RWPE2 (cell line): Measurements from ENCODE around the gene MST1.
A peak's percentile ranks its signal among the peaks of the same experiment; 100 is the strongest.
"Not testable (repeated sequence)": the region's sequence is repeated elsewhere in the genome, so short reads cannot be mapped to it uniquely, and the experiment has no call there.

ENCODE experiments used
- ATAC-seq: fragments of 200-7000 bp; cut with Tn5 transposase; 3 replicates; pipeline ENCODE4 v1.9.1; 2021; ENCODE audit warnings: low read depth
- DNase-seq: peaks from one replicate; pipeline ENCODE4 v3.0.0-alpha.2; 2020; ENCODE audit warnings: low spot score
- H3K27ac ChIP-seq: fragments of 450-650 bp; 2 replicates; pipeline ENCODE4 v1.5.1; 2017; ENCODE audit warnings: mild to moderate bottlenecking; ENCODE audit not compliant: poor library complexity, severe bottlenecking
- H3K27me3 ChIP-seq: fragments of 250-450 bp; sonication (Bioruptor Pico); 2 replicates; pipeline ENCODE4 v1.5.1; 2021; ENCODE audit warnings: mild to moderate bottlenecking, moderate library complexity; ENCODE audit not compliant: insufficient read depth, poor library complexity, severe bottlenecking
- H3K36me3 ChIP-seq: fragments of 250-450 bp; sonication (Bioruptor Pico); 2 replicates; pipeline ENCODE4 v1.5.1; 2020; ENCODE audit warnings: low read depth, mild to moderate bottlenecking, moderate library complexity
- H3K4me1 ChIP-seq: fragments of 250-450 bp; sonication (Bioruptor Pico); 2 replicates; pipeline ENCODE4 v1.5.1; 2021; ENCODE audit warnings: mild to moderate bottlenecking, moderate library complexity; ENCODE audit not compliant: insufficient read depth, poor library complexity, severe bottlenecking
- H3K4me3 ChIP-seq: fragments of 250-450 bp; sonication (Bioruptor Pico); 2 replicates; pipeline ENCODE4 v1.5.1; 2021; ENCODE audit warnings: mild to moderate bottlenecking, moderate library complexity; ENCODE audit not compliant: severe bottlenecking
- H3K9me3 ChIP-seq: fragments of 250-450 bp; sonication (Bioruptor Pico); 2 replicates; pipeline ENCODE4 v1.5.1; 2021; ENCODE audit warnings: mild to moderate bottlenecking, moderate library complexity; ENCODE audit not compliant: severe bottlenecking
- CTCF ChIP-seq: fragments of 450-650 bp; IDR thresholded peaks from one replicate; pipeline ENCODE4 v1.5.1; 2017; ENCODE audit warnings: mild to moderate bottlenecking, moderate library complexity; ENCODE audit not compliant: poor library complexity, severe bottlenecking

Gene MST1

GRCh38 chr3:49686346-49686745 lies 2.9 kb downstream of the MST1 start:
- H3K4me1 ChIP-seq, H3K9me3 ChIP-seq, H3K27ac ChIP-seq, H3K27me3 ChIP-seq: not testable (repeated sequence)
- Histone ChIP-seq H3K36me3 (peaks cover 23% of the 10 kb centered on the region), H3K4me3 (peak overlapping the region; percentile 37)
- DNase-seq (peak; percentile 87), ATAC-seq (peak; percentile 69)

- H3K4me3 ChIP-seq, H3K4me1 ChIP-seq, DNase-seq, H3K27ac ChIP-seq, H3K9me3 ChIP-seq, ATAC-seq, H3K27me3 ChIP-seq: not testable (repeated sequence)
- H3K36me3 ChIP-seq, result peaks cover 28% of the 10 kb centered on the region
Observed at GRCh38 chr3:49685846-49686245, 3.4 kb downstream of the MST1 start.

- peaks cover 33% of the 10 kb centered on the region for H3K36me3 ChIP-seq
- not testable (repeated sequence) for H3K9me3 ChIP-seq, ATAC-seq, H3K27ac ChIP-seq, DNase-seq, H3K4me1 ChIP-seq, H3K4me3 ChIP-seq, H3K27me3 ChIP-seq
Observed at GRCh38 chr3:49685103-49685502, 4.2 kb downstream of the MST1 start.

- not testable (repeated sequence) for H3K4me1 ChIP-seq, H3K9me3 ChIP-seq, DNase-seq, H3K27me3 ChIP-seq, H3K27ac ChIP-seq, ATAC-seq, H3K4me3 ChIP-seq
- H3K36me3 ChIP-seq, result peaks cover 40% of the 10 kb centered on the region
Observed at GRCh38 chr3:49684453-49684852, 4.8 kb downstream of the MST1 start.

GRCh38 chr3:49683162-49683561 lies 6.1 kb downstream of the MST1 start:
- no peaks in the 10 kb centered on the region for H3K27me3 ChIP-seq
- ATAC-seq (no peak), DNase-seq (no peak)
- H3K9me3 ChIP-seq, result no peaks in the 10 kb centered on the region
- H3K36me3 ChIP-seq, result peaks cover 53% of the 10 kb centered on the region
- H3K27ac ChIP-seq, result no peak overlapping the region
- no peaks in the 10 kb centered on the region for H3K4me1 ChIP-seq
- TF ChIP-seq CTCF, result no peak
- no peak overlapping the region for H3K4me3 ChIP-seq

GRCh38 chr3:49681543-49681942 lies 7.7 kb downstream of the MST1 start:
- DNase-seq, result no peak
- ATAC-seq, result no peak
- H3K27ac ChIP-seq, result no peak overlapping the region
- H3K4me1 ChIP-seq, result no peaks in the 10 kb centered on the region
- no peaks in the 10 kb centered on the region for H3K9me3 ChIP-seq
- H3K27me3 ChIP-seq, result no peaks in the 10 kb centered on the region
- TF ChIP-seq CTCF, result no peak
- no peak overlapping the region for H3K4me3 ChIP-seq
- H3K36me3 ChIP-seq, result peaks cover 69% of the 10 kb centered on the region

- Histone ChIP-seq H3K4me1 (no peaks in the 10 kb centered on the region), H3K27me3 (no peaks in the 10 kb centered on the region), H3K4me3 (no peak overlapping the region), H3K9me3 (no peaks in the 10 kb centered on the region), H3K36me3 (peaks cover 73% of the 10 kb centered on the region), H3K27ac (no peak overlapping the region)
- no peak for TF ChIP-seq CTCF
- DNase-seq, result no peak
- no peak for ATAC-seq
Observed at GRCh38 chr3:49681232-49681522, 8.1 kb downstream of the MST1 start.
